Glutamatergic neuron (in vitro differentiated cells): ENCODE measurements around the gene NLRP9. TPM values are rescaled to one million over a fixed set of nuclear protein-coding genes. Genes with fewer than 3 reads are reported as not detected.

Experiments
- DNase-seq: peaks from one replicate; pipeline ENCODE4 v3.0.0; 2022
- H3K27ac Mint-ChIP-seq: one replicate; pipeline ENCODE4 v1.8.0; 2020; ENCODE audit warnings: mild to moderate bottlenecking, mixed read lengths, inconsistent platforms; ENCODE audit not compliant: unreplicated experiment
- H3K27me3 Mint-ChIP-seq: one replicate; pipeline ENCODE4 v1.8.0; 2020; ENCODE audit warnings: mild to moderate bottlenecking, moderate library complexity, mixed read lengths, inconsistent platforms; ENCODE audit not compliant: unreplicated experiment
- H3K36me3 Mint-ChIP-seq: one replicate; pipeline ENCODE4 v1.8.0; 2020; ENCODE audit warnings: mild to moderate bottlenecking, mixed read lengths, inconsistent platforms; ENCODE audit not compliant: unreplicated experiment
- H3K4me1 Mint-ChIP-seq: one replicate; pipeline ENCODE4 v1.8.0; 2020; ENCODE audit warnings: mild to moderate bottlenecking, low read depth, mixed read lengths, inconsistent platforms; ENCODE audit not compliant: unreplicated experiment
- H3K4me3 Mint-ChIP-seq: one replicate; pipeline ENCODE4 v1.8.0; 2020; ENCODE audit warnings: mild to moderate bottlenecking, mixed read lengths, inconsistent platforms; ENCODE audit not compliant: unreplicated experiment
- H3K9me3 Mint-ChIP-seq: one replicate; pipeline ENCODE4 v1.8.0; 2020; ENCODE audit warnings: mild to moderate bottlenecking, moderate library complexity, mixed read lengths, inconsistent platforms; ENCODE audit not compliant: unreplicated experiment
- total RNA-seq: library from RNA; stranded (reverse); fragmentation: NEBNext Ultra II Directional; extraction: Animal tissue kit (Norgen Biotek cat#: 25700); gene quantifications from one replicate; pipeline ENCODE4 v1.2.1, GENCODE V29; 2021; ENCODE audit not compliant: unreplicated experiment
- TF ChIP-seq, protein P1 (sequence below): fragments of 200-600 bp; sonication (generic); IDR thresholded peaks from one replicate; pipeline ENCODE4 v1.5.0; 2021; ENCODE audit not compliant: partially characterized antibody, unreplicated experiment

Gene NLRP9
- total RNA-seq, 1 donor from 2014 or later = not detected

DNA sequence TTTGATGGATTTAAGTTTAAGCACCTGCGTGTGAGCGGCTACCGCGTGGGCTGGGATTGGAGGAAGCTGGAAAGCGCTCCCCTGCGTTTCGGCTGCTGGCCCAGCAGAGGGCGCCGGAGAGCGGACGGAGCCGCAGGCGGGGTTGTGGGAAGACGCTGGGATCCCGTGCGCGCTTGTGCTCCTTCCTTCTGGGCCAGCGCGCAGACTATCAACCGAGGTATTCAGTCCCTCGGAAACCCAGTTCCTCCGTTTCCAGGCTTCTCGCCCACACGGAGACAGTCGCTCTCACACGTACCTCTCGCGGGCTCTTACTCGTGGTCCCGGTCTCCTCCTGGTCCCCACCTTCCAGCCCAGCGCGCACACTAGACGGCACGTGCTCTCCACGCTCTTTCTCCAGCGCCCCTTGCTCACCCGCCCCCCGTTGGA is 34.4 kb downstream of the NLRP9 start:
- DNase-seq = peak; percentile 62
- Mint-ChIP-seq H3K27ac (no peak overlapping the region), H3K27me3 (peaks cover 14% of the 10 kb centered on the region), H3K36me3 (peaks cover 21% of the 10 kb centered on the region), H3K4me1 (no peaks in the 10 kb centered on the region), H3K4me3 (no peak overlapping the region), H3K9me3 (peaks cover 19% of the 10 kb centered on the region)
- TF ChIP-seq, protein P1, sequence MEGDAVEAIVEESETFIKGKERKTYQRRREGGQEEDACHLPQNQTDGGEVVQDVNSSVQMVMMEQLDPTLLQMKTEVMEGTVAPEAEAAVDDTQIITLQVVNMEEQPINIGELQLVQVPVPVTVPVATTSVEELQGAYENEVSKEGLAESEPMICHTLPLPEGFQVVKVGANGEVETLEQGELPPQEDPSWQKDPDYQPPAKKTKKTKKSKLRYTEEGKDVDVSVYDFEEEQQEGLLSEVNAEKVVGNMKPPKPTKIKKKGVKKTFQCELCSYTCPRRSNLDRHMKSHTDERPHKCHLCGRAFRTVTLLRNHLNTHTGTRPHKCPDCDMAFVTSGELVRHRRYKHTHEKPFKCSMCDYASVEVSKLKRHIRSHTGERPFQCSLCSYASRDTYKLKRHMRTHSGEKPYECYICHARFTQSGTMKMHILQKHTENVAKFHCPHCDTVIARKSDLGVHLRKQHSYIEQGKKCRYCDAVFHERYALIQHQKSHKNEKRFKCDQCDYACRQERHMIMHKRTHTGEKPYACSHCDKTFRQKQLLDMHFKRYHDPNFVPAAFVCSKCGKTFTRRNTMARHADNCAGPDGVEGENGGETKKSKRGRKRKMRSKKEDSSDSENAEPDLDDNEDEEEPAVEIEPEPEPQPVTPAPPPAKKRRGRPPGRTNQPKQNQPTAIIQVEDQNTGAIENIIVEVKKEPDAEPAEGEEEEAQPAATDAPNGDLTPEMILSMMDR = peak; percentile 71

DNA sequence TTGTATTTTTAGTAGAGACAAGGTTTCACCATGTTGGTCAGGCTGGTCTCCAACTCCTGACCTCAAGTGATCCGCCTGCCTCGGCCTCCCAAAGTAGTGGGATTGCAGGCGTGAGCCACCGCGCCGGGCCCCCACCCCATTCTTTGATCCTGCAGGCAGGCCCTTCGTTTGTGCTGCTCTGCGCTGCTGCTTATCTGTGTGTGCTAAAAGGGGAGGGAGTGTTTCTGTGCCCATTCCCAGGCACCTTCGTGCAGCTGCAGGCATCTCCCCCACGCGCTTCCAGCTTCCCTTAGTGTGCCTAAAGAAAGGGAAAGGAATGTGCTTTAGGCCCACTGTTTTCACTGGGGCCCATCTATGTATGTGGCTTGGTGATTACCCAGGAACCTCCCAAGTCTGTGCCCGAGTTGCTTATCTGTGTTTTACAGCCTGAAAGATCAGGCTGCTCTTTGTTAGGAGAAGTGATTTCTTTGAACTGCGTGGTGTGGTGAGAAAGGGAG is 36.0 kb downstream of the NLRP9 start:
- Mint-ChIP-seq H3K27ac (no peak overlapping the region), H3K9me3 (peaks cover 19% of the 10 kb centered on the region), H3K4me3 (no peak overlapping the region), H3K36me3 (peaks cover 21% of the 10 kb centered on the region), H3K27me3 (peaks cover 17% of the 10 kb centered on the region), H3K4me1 (no peaks in the 10 kb centered on the region)
- DNase-seq = no peak
- TF ChIP-seq, protein P1 = no peak

DNA sequence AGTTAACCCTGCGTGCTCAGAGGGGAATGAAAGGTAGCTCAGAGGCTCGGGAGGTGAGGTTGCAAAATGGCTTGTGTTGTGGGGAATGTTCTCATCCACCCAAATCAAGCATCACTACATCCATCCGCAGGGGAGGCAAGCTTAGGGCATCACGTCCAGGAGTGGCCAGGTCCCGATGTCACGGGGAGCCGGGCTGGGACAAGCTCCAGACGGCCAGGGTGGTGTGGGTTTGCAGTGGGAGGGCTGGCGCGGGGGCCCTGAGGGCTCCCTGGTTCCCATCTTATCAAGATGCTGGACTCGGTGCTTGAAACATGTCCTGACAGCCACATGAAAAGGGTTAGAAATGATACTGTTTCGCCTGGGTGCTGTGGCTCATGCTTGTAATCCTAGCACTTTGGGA is 37.4 kb downstream of the NLRP9 start:
- H3K9me3 Mint-ChIP-seq = peaks cover 19% of the 10 kb centered on the region
- peaks cover 21% of the 10 kb centered on the region for H3K36me3 Mint-ChIP-seq
- H3K27me3 Mint-ChIP-seq = peaks cover 21% of the 10 kb centered on the region
- TF ChIP-seq, protein P1 = no peak
- no peak overlapping the region for H3K4me3 Mint-ChIP-seq
- DNase-seq = no peak
- H3K4me1 Mint-ChIP-seq = no peaks in the 10 kb centered on the region
- no peak overlapping the region for H3K27ac Mint-ChIP-seq

DNA sequence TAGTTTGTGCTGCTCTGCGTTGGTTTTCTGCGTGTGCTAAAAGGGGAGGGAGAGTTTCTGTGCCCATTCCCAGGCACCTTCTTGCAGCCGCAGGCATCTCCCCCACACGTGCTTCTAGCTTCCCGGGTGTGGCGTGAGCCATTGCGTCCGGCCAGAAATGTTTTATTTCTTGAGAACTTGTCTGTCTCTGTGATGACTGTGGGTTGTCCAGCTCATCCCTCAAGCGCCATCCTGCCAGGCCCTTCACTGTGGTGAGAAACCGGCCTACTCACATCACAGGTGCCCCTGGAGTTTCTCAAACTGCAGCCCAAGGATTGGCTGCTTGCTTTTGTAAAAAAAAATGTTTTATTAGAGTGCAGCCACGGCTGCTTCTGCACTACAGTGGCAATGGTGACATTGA is 39.0 kb downstream of the NLRP9 start:
- H3K9me3 Mint-ChIP-seq = peaks cover 14% of the 10 kb centered on the region
- no peak for DNase-seq

DNA sequence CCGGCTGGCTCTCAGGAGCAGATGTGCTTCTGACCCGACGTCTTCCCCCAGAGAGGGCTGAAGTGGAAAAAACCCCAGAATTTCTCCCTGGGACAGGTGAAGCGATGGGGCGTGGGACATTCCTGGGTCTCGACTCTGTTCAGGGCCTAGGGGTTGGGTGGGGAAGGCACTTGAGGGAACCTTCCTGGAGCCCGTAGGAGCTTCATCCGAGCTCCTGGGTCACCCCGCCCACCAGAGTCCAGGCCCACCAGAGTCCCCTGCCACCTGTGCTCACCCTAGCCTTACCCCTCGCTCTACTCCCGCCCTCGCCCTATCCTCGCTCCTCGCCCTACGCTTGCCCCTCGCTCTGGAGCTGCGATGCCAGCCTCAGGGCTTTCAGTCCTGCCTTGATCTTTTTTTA is 39.9 kb downstream of the NLRP9 start:
- Mint-ChIP-seq H3K27me3 (peaks cover 13% of the 10 kb centered on the region), H3K9me3 (peaks cover 15% of the 10 kb centered on the region), H3K36me3 (peaks cover 8% of the 10 kb centered on the region), H3K27ac (no peak overlapping the region), H3K4me1 (no peaks in the 10 kb centered on the region), H3K4me3 (no peak overlapping the region)
- TF ChIP-seq, protein P1 = no peak
- no peak for DNase-seq

More for the DNA sequence above, 39.0 kb downstream of the NLRP9 start:
- no peak overlapping the region for H3K4me3 Mint-ChIP-seq
- no peaks in the 10 kb centered on the region for H3K4me1 Mint-ChIP-seq
- TF ChIP-seq, protein P1 = no peak
- H3K36me3 Mint-ChIP-seq = peaks cover 11% of the 10 kb centered on the region
- H3K27ac Mint-ChIP-seq = no peak overlapping the region
- H3K27me3 Mint-ChIP-seq = peaks cover 17% of the 10 kb centered on the region
